ENCODE results near the gene LRBA. TPM values are rescaled to one million over a fixed set of nuclear protein-coding genes. Genes with fewer than 3 reads are reported as not detected.

The LRBA gene
- total RNA-seq, 1 experiment from 2014 or later: 69.1 TPM

- no peak overlapping the region for H3K27ac Mint-ChIP-seq
These were observed 550.6 kb downstream of the LRBA start for GRCh38 chr4:150464523-150464922.

GRCh38 chr4:150462743-150463142 lies 552.3 kb downstream of the LRBA start:
- ChIA-PET POLR2A (no interaction called here), CTCF (no interaction called here)
- no peak overlapping the region for H3K4me3 Mint-ChIP-seq
- no peaks in the 10 kb centered on the region for H3K36me3 Mint-ChIP-seq
- H3K27ac Mint-ChIP-seq: no peak overlapping the region
- TF ChIP-seq ZNF281 (CRISPR knock-in tag; IDR thresholded peaks at IDR 0.05): no peak
- no peak for TF ChIP-seq HMGXB4 (CRISPR knock-in tag; IDR thresholded peaks at IDR 0.05)
- TF ChIP-seq IRF1 (CRISPR knock-in tag; IDR thresholded peaks at IDR 0.05): no peak
- TF ChIP-seq, protein P1, sequence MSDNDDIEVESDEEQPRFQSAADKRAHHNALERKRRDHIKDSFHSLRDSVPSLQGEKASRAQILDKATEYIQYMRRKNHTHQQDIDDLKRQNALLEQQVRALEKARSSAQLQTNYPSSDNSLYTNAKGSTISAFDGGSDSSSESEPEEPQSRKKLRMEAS (CRISPR knock-in tag; IDR thresholded peaks at IDR 0.05): no peak
- no peak for TF ChIP-seq ZBTB21 (CRISPR knock-in tag; IDR thresholded peaks at IDR 0.05; ENCODE audit: borderline replicate concordance)
- H3K9me3 Mint-ChIP-seq: no peaks in the 10 kb centered on the region
- DNase-seq (ENCODE audit: low spot score) (no peak), ATAC-seq (no peak)
- H3K27me3 Mint-ChIP-seq (ENCODE audit: low read depth): no peaks in the 10 kb centered on the region
- no peaks in the 10 kb centered on the region for H3K4me1 Mint-ChIP-seq

More at GRCh38 chr4:150464523-150464922, 550.6 kb downstream of the LRBA start:
- H3K4me1 Mint-ChIP-seq: no peaks in the 10 kb centered on the region
- H3K27me3 Mint-ChIP-seq (ENCODE audit: low read depth): no peaks in the 10 kb centered on the region
- H3K4me3 Mint-ChIP-seq: no peak overlapping the region
- DNase-seq (ENCODE audit: low spot score): no peak
- no peaks in the 10 kb centered on the region for H3K36me3 Mint-ChIP-seq
- H3K9me3 Mint-ChIP-seq: no peaks in the 10 kb centered on the region
- ChIA-PET POLR2A (no interaction called here), CTCF (no interaction called here)
- ATAC-seq: no peak
- TF ChIP-seq STAT6 (CRISPR knock-in tag; conservative IDR thresholded peaks at IDR 0.05; ENCODE audit: low read depth) (no peak), NR2C2 (CRISPR knock-in tag; IDR thresholded peaks at IDR 0.05) (no peak), IRF2 (CRISPR knock-in tag; IDR thresholded peaks at IDR 0.05; ENCODE audit: borderline replicate concordance, low read depth) (no peak), ZNF416 (CRISPR knock-in tag; IDR thresholded peaks at IDR 0.05) (no peak), ZNF317 (CRISPR knock-in tag; IDR thresholded peaks at IDR 0.05; ENCODE audit: borderline replicate concordance, low read depth) (no peak), ZNF121 (CRISPR knock-in tag; IDR thresholded peaks at IDR 0.05) (no peak)
- TF ChIP-seq, protein P2, sequence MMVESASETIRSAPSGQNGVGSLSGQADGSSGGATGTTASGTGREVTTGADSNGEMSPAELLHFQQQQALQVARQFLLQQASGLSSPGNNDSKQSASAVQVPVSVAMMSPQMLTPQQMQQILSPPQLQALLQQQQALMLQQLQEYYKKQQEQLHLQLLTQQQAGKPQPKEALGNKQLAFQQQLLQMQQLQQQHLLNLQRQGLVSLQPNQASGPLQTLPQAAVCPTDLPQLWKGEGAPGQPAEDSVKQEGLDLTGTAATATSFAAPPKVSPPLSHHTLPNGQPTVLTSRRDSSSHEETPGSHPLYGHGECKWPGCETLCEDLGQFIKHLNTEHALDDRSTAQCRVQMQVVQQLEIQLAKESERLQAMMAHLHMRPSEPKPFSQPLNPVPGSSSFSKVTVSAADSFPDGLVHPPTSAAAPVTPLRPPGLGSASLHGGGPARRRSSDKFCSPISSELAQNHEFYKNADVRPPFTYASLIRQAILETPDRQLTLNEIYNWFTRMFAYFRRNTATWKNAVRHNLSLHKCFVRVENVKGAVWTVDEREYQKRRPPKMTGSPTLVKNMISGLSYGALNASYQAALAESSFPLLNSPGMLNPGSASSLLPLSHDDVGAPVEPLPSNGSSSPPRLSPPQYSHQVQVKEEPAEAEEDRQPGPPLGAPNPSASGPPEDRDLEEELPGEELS (CRISPR knock-in tag; IDR thresholded peaks at IDR 0.05): no peak
- TF ChIP-seq, protein P1 (CRISPR knock-in tag; IDR thresholded peaks at IDR 0.05): no peak
- TF ChIP-seq, protein P3, sequence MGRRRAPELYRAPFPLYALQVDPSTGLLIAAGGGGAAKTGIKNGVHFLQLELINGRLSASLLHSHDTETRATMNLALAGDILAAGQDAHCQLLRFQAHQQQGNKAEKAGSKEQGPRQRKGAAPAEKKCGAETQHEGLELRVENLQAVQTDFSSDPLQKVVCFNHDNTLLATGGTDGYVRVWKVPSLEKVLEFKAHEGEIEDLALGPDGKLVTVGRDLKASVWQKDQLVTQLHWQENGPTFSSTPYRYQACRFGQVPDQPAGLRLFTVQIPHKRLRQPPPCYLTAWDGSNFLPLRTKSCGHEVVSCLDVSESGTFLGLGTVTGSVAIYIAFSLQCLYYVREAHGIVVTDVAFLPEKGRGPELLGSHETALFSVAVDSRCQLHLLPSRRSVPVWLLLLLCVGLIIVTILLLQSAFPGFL (CRISPR knock-in tag; IDR thresholded peaks at IDR 0.05; ENCODE audit: borderline replicate concordance): no peak
